ENCODE data around the gene MPHOSPH8.
"Not testable (repeated sequence)": the region's sequence is repeated elsewhere in the genome, so short reads cannot be mapped to it uniquely, and the experiment has no call there.

Gene MPHOSPH8

GRCh38 chr13:19680751-19681150, 47.3 kb downstream of the MPHOSPH8 start:
- DNase-seq (ENCODE audit: low read depth in 2 of 2, low spot score in 1 of 2): no peak

DNA sequence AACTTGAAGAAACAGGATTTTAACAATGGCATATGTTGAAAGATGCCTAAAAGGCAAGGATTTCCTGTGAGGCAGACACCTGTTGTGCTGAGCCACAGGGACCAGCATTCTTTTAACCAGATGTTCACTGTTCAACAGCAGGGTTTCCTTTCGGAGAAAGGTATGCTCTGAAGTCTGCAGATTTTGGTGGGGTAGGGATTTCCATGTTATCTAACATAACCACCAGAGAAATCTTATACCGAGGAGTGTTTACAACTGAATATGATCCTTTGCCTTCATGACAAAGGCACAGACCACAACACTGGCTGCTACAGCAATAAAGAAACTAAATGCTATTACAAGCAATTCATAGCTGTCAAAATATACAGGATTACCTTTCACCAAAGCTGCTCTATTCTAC, 48.1 kb downstream of the MPHOSPH8 start:
- DNase-seq (ENCODE audit: low read depth in 2 of 2, low spot score in 1 of 2): no peak

GRCh38 chr13:19685034-19685433, 51.6 kb downstream of the MPHOSPH8 start:
- DNase-seq (ENCODE audit: low read depth in 2 of 2, low spot score in 1 of 2): no peak

- no peak for DNase-seq (ENCODE audit: low read depth in 2 of 2, low spot score in 1 of 2)
Measured at GRCh38 chr13:19685437-19685836, 52.0 kb downstream of the MPHOSPH8 start.

- not testable (repeated sequence) for DNase-seq (ENCODE audit: low read depth in 2 of 2, low spot score in 1 of 2)
Measured at GRCh38 chr13:19691447-19691846, 58.0 kb downstream of the MPHOSPH8 start.

GRCh38 chr13:19695428-19695827, 62.0 kb downstream of the MPHOSPH8 start:
- no peak for DNase-seq (ENCODE audit: low read depth in 2 of 2, low spot score in 1 of 2)

GRCh38 chr13:19695829-19696228, 62.4 kb downstream of the MPHOSPH8 start:
- DNase-seq (ENCODE audit: low read depth in 2 of 2, low spot score in 1 of 2): no peak

DNA sequence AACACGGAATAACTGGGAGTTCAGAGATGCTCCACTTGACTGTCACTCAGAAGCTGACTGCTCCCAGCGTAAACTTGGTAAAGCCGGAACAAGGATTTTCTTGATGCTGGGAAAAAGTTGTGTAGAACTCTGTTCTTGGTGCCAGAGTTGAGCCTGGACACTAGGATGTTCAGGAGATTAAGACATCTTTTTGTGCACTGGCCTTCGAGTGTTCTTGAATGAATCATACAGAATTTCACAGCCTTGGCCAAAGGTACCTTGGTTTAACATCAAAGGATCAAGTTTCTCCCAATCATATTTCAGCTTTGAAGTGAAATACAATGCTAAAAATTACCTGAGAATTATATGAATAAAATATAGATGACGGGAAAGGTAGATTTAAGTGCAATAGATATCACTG, 67.5 kb downstream of the MPHOSPH8 start:
- not testable (repeated sequence) for DNase-seq (ENCODE audit: low read depth in 2 of 2, low spot score in 1 of 2)

GRCh38 chr13:19701619-19702018, 68.2 kb downstream of the MPHOSPH8 start:
- not testable (repeated sequence) for DNase-seq (ENCODE audit: low read depth in 2 of 2, low spot score in 1 of 2)

DNA sequence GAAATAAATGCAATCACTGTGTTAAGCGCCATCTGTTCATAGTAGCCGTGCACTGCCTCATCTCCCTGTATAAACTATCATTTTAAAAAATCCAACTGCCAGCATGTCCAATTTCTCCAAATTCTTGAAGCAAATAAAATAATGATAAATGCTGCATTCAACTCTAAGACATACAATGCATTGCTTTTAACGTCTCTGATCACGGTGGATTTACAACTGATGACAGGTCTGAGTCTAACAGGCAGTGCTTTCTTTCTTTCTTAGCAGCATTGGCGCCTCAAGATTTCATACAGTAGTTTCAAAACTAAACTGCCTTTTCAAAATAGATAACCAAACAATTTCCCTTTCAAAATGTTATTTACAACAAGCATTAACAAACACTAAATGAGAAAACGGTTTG, 70.8 kb downstream of the MPHOSPH8 start:
- DNase-seq (ENCODE audit: low read depth in 2 of 2, low spot score in 1 of 2): not testable (repeated sequence)

DNA sequence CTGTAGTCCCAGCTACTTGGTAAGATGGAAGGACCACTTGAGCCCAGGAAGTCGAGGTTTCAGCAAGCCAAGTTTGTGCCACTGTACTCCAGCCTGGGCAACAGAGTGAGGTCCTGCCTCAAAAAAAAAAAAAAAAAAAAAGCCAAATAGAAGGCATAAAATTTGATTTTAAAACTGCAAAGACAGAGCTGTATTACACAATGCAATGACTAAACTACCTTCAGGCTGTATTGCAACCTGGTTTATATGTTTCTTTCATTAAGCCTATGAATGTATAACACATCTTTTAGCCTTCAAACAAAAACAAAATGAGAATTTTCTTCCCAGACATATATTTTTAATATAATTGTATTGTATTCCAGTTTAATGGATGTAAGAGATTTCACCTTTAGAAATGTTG, 75.6 kb downstream of the MPHOSPH8 start:
- DNase-seq (ENCODE audit: low read depth in 2 of 2, low spot score in 1 of 2): not testable (repeated sequence)

GRCh38 chr13:19709782-19710181, 76.3 kb downstream of the MPHOSPH8 start:
- not testable (repeated sequence) for DNase-seq (ENCODE audit: low read depth in 2 of 2, low spot score in 1 of 2)

GRCh38 chr13:19713186-19713965, 79.9 kb downstream of the MPHOSPH8 start:
- DNase-seq (ENCODE audit: low read depth in 2 of 2, low spot score in 1 of 2): no peak

DNA sequence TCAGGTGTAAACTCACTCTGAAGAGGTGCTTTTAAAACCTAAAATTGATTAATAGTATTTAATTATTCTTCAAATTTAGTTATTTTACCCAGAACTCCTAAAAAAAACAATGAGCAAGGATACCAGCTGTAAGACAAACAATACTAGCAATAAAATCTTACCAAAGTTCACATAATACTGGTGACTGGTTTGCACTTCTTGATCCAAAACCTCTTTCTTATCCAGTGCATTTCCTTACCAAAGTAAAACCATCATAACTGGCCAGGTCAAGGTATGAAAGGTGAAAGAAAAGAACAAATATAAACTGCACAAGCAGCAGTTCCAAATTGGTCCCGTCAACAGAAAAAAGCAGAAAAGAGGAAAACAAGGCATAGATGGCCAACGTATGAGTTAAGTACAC, 86.6 kb downstream of the MPHOSPH8 start:
- no peak for DNase-seq (ENCODE audit: low read depth in 2 of 2, low spot score in 1 of 2)

Measured in stimulated activated CD8-positive, alpha-beta memory T cell treated with anti-CD3 and anti-CD28 coated beads, Interleukin-4, amount 100 ng/mL, for 1 hour (primary cell).